AML-193 (cell line): ENCODE data around the gene DCLRE1A.

Experiments
- DNase-seq, 2 experiments: peaks; one replicate each; lab custom pipeline; 2025; lab: John Stamatoyannopoulos, UW

Gene DCLRE1A

GRCh38 chr10:113788604-113789083 is 65.2 kb downstream of the DCLRE1A start:
- no peak for DNase-seq
